WTC11 (cell line): ENCODE data around the gene HID1.

ENCODE experiments used
- ARID4B ChIP-seq: sonication (generic); formaldehyde crosslinking; IDR thresholded peaks from 2 replicates; pipeline ENCODE4 v1.8.0; 2023; ENCODE audit warnings: missing genetic modification reagents, mild to moderate bottlenecking, borderline replicate concordance
- CTCF ChIP-seq: fragments of 200-600 bp; IDR thresholded peaks from 2 replicates; pipeline ENCODE4 v1.8.0; 2022; ENCODE audit warnings: antibody characterized with exemption
- E2F1 ChIP-seq: sonication (generic); formaldehyde crosslinking; IDR thresholded peaks from 2 replicates; pipeline ENCODE4 v1.8.0; 2022; ENCODE audit warnings: mild to moderate bottlenecking, missing genetic modification reagents
- JUN ChIP-seq: sonication (generic); formaldehyde crosslinking; IDR thresholded peaks from 2 replicates; pipeline ENCODE4 v1.8.0; 2023; ENCODE audit warnings: mild to moderate bottlenecking, missing genetic modification reagents
- MAX ChIP-seq: sonication (generic); formaldehyde crosslinking; IDR thresholded peaks from 2 replicates; pipeline ENCODE4 v1.8.0; 2022; ENCODE audit warnings: mild to moderate bottlenecking, missing genetic modification reagents
- SMAD3 ChIP-seq: sonication (generic); formaldehyde crosslinking; IDR thresholded peaks from 2 replicates; pipeline ENCODE4 v1.8.0; 2022; ENCODE audit warnings: missing genetic modification reagents, mild to moderate bottlenecking, borderline replicate concordance
- STAT6 ChIP-seq: sonication (generic); formaldehyde crosslinking; conservative IDR thresholded peaks from 2 replicates; pipeline ENCODE4 v1.8.1; 2023; ENCODE audit warnings: mild to moderate bottlenecking, low read depth, missing genetic modification reagents, moderate library complexity
- TCF7 ChIP-seq: sonication (generic); formaldehyde crosslinking; IDR thresholded peaks from 2 replicates; pipeline ENCODE4 v1.8.0; 2022; ENCODE audit warnings: mild to moderate bottlenecking, low read depth, missing genetic modification reagents, moderate library complexity
- TEAD1 ChIP-seq: sonication (generic); formaldehyde crosslinking; IDR thresholded peaks from 2 replicates; pipeline ENCODE4 v1.8.0; 2022; ENCODE audit warnings: mild to moderate bottlenecking, missing genetic modification reagents
- USF2 ChIP-seq: sonication (generic); formaldehyde crosslinking; IDR thresholded peaks from 2 replicates; pipeline ENCODE4 v1.8.1; 2023; ENCODE audit warnings: mild to moderate bottlenecking, missing genetic modification reagents, moderate library complexity
- ZBTB43 ChIP-seq: sonication (generic); formaldehyde crosslinking; IDR thresholded peaks from 2 replicates; pipeline ENCODE4 v1.8.1; 2023; ENCODE audit warnings: mild to moderate bottlenecking, missing genetic modification reagents
- ZMAT4 ChIP-seq: fragments of 250-450 bp; sonication (Bioruptor Pico); IDR thresholded peaks from 2 replicates; pipeline ENCODE4 v1.9.0; 2021; ENCODE audit warnings: mild to moderate bottlenecking

GRCh38 chr17:74986206-74986576 lies 13.6 kb upstream of the HID1 start:
- TF ChIP-seq ZBTB43 (CRISPR knock-in tag) (no peak), CTCF (no peak), MAX (CRISPR knock-in tag) (no peak), TCF7 (no peak), E2F1 (CRISPR knock-in tag) (no peak), USF2 (CRISPR knock-in tag) (no peak), JUN (CRISPR knock-in tag) (no peak), SMAD3 (CRISPR knock-in tag) (no peak), ARID4B (no peak), STAT6 (CRISPR knock-in tag) (no peak), ZMAT4 (no peak), TEAD1 (CRISPR knock-in tag) (no peak)
